K562 (cell line): ENCODE measurements around the gene GRPEL2. TPM values are rescaled to one million over a fixed set of nuclear protein-coding genes. Genes with fewer than 3 reads are reported as not detected.

Experiments
- ATAC-seq: fragments of 200-7000 bp; cut with Tn5 transposase; 3 replicates; pipeline ENCODE4 v1.9.1; 2020; ENCODE audit warnings: moderate library complexity
- BruUV-seq: library from RNA; stranded (reverse); fragments of 400-500 nt; replicated peaks from 2 replicates; lab custom pipeline; 2021; lab: Mats Ljungman, UMichigan
- CTCF ChIA-PET: fragments of 300-600 bp; formaldehyde crosslinking; extraction: SDS; loops from one replicate; lab custom pipeline; 2021; ENCODE audit warnings: low intra/inter-chr PET ratio; lab: Yijun Ruan, JAX
- POLR2A ChIA-PET: fragments of 300-600, 350-650 bp; sonication (Branson Sonifier 250); formaldehyde crosslinking; extraction: SDS; loops from one replicate; lab custom pipeline; 2021; ENCODE audit warnings: antibody characterized with exemption, inconsistent platforms; lab: Yijun Ruan, JAX
- DNase-seq, 4 experiments: peaks; one replicate each; pipeline versions ENCODE4 v3.0.0 to v3.0.0-alpha.2; 2011 to 2018; ENCODE audit warnings: low spot score in 3 of 4, mixed read lengths in 3 of 4; ENCODE audit errors: extremely low read depth in 1 of 4
- FAIRE-seq: peaks from 2 replicates; lab custom pipeline; 2011; peaks lifted over from hg19 to GRCh38; lab: Jason Lieb, UNC
- H2AFZ ChIP-seq: 2 replicates; pipeline ENCODE4 v1.6.0; 2011; ENCODE audit warnings: low read depth, low read length, control low read depth, inconsistent platforms
- H3K27ac ChIP-seq: fragments of 200-600 bp; 3 replicates; pipeline ENCODE4 v1.8.0; 2011; ENCODE audit warnings: low read depth, mild to moderate bottlenecking, control low read depth, inconsistent platforms, low read length, moderate library complexity, mixed read lengths; ENCODE audit errors: extremely low read depth
- H3K27me3 ChIP-seq, 2 experiments: fragments of 300-600 bp in 1 of 2; 2 replicates in 1 of 2; 3 replicates in 1 of 2; pipeline versions ENCODE4 v1.6.0 to v1.8.0; 2011; ENCODE audit warnings: inconsistent platforms in 2 of 2, low read length in 2 of 2, mild to moderate bottlenecking in 1 of 2, mixed read lengths in 1 of 2, moderate library complexity in 1 of 2; ENCODE audit not compliant: control insufficient read depth in 2 of 2, insufficient read depth in 2 of 2
- H3K36me3 ChIP-seq: fragments of 300-600 bp; 3 replicates; pipeline ENCODE4 v1.8.0; 2011; ENCODE audit warnings: mild to moderate bottlenecking, low read length, inconsistent platforms; ENCODE audit not compliant: control insufficient read depth, insufficient read depth
- H3K4me1 ChIP-seq, 2 experiments: fragments of 200-600 bp in 1 of 2; replicated peaks in 1 of 2; 2 replicates in 1 of 2; 3 replicates in 1 of 2; pipeline versions ENCODE4 v1.5.1 to v1.8.0; 2011; ENCODE audit warnings: inconsistent platforms in 2 of 2, low read length in 2 of 2, mild to moderate bottlenecking in 1 of 2, mixed read lengths in 1 of 2, moderate library complexity in 1 of 2; ENCODE audit not compliant: control insufficient read depth in 2 of 2, insufficient read depth in 2 of 2
- H3K4me2 ChIP-seq: 2 replicates; pipeline ENCODE4 v1.6.1; 2011; ENCODE audit warnings: low read length, control low read depth, inconsistent platforms, mixed read lengths; ENCODE audit not compliant: insufficient read depth
- H3K4me3 ChIP-seq: fragments of 200-600 bp; sonication (generic), shearing (Covaris generic); 2 replicates; pipeline ENCODE4 v1.5.1; 2016; ENCODE audit warnings: control low read depth, inconsistent platforms
- H3K79me2 ChIP-seq: fragments of 200-600 bp; 3 replicates; pipeline ENCODE4 v1.8.0; 2011; ENCODE audit warnings: low read length, inconsistent platforms; ENCODE audit not compliant: control insufficient read depth, insufficient read depth
- H3K9ac ChIP-seq, 2 experiments: 2 replicates each; pipeline versions ENCODE4 v1.6.0 to v1.6.1; 2011; ENCODE audit warnings: low read depth in 2 of 2, low read length in 2 of 2, control low read depth in 1 of 2, inconsistent platforms in 1 of 2, mild to moderate bottlenecking in 1 of 2, mixed read lengths in 1 of 2; ENCODE audit not compliant: insufficient read depth in 1 of 2
- H3K9me1 ChIP-seq: one replicate; pipeline ENCODE4 v1.6.0; 2011; ENCODE audit warnings: inconsistent platforms, mild to moderate bottlenecking, low read length, moderate library complexity; ENCODE audit not compliant: control insufficient read depth, insufficient read depth
- H3K9me3 ChIP-seq: replicated peaks from 2 replicates; pipeline ENCODE4 v1.5.1; 2011; ENCODE audit warnings: low read depth, low read length, inconsistent platforms; ENCODE audit not compliant: control insufficient read depth, insufficient read depth
- H4K20me1 ChIP-seq: replicated peaks from 2 replicates; pipeline ENCODE4 v1.6.1; 2011; ENCODE audit warnings: low read length, inconsistent platforms, mixed read lengths; ENCODE audit not compliant: control insufficient read depth, insufficient read depth
- MAFG ChIP-seq: fragments of 450-650 bp; conservative IDR thresholded peaks from 2 replicates; pipeline ENCODE4 v1.6.1; 2016; ENCODE audit warnings: missing genetic modification characterization, missing compliant biosample characterization
- PHF21A ChIP-seq: fragments of 450-650 bp; IDR thresholded peaks from 2 replicates; pipeline ENCODE4 v1.6.1; 2017; ENCODE audit warnings: low read depth, borderline replicate concordance
- ZNF41 ChIP-seq: fragments of 250-450 bp; sonication (Bioruptor Pico); conservative IDR thresholded peaks from 2 replicates; pipeline ENCODE4 v1.4.0; 2020; ENCODE audit warnings: mild to moderate bottlenecking
- ZNF76 ChIP-seq: fragments of 250-450 bp; sonication (Bioruptor Pico); IDR thresholded peaks from 2 replicates; pipeline ENCODE4 v1.4.0; 2020; ENCODE audit warnings: mild to moderate bottlenecking, moderate library complexity, borderline replicate concordance
- WGBS: fragments of 100-300 bp; shearing (Covaris generic); methylation state at CpG from one replicate; pipeline ENCODE4 v1.1.6; 2016; ENCODE audit warnings: low coverage, mixed read lengths; ENCODE audit not compliant: insufficient coverage; ENCODE audit errors: missing lambda C conversion rate; 5-methylcytosine and 5-hydroxymethylcytosine counted together
- in situ Hi-C: fragments of 300-500 bp; cut with MboI; formaldehyde crosslinking; loops from 4 replicates; pipeline ENCODE4 v1.15.0; 2018; ENCODE audit warnings: inconsistent platforms, mixed read lengths
- intact Hi-C: fragments of 100-400 bp; cut with micrococcal nuclease; formaldehyde crosslinking; loops from 2 replicates; pipeline ENCODE4 v1.14.2; 2022
- polyA plus RNA-seq, 8 experiments: library from polyadenylated mRNA; depleted of rRNA in 4 of 8; stranded (reverse) in 5 of 8; unstranded in 3 of 8; fragments of >200 nt; fragmentation: Nextera tagmentation in 2 of 8; fragmentation: Illumina TruSeq in 1 of 8; extraction: Ambion mirVana in 2 of 8; extraction: Trizol in 1 of 8; gene quantifications; 2 replicates each; pipeline versions ENCODE4 v1.2.1 to v1.2.3, GENCODE V29; 2011 to 2014; ENCODE audit warnings: inconsistent platforms in 1 of 8, missing spikeins in 1 of 8
- total RNA-seq, 7 experiments: library from RNA; depleted of rRNA in 6 of 7; stranded (reverse); fragments of >200 nt in 6 of 7; fragmentation: Illumina TruSeq in 2 of 7; extraction: Trizol in 2 of 7; gene quantifications; 2 replicates each; pipeline versions ENCODE4 v1.2.1 to v1.2.3, GENCODE V29; 2011 to 2021; ENCODE audit warnings: low replicate concordance in 1 of 7
- TF ChIP-seq, protein P1 (sequence below): fragments of 450-650 bp; IDR thresholded peaks from 2 replicates; pipeline ENCODE4 v1.6.1; 2018; ENCODE audit not compliant: partially characterized antibody

Gene GRPEL2
- total and polyA plus RNA-seq, 9 of the 15 experiments (the other 6 are each of a cell fraction or from before 2014, with no cell fraction given): 11.2 to 40.5 (median 25.8) TPM

DNA sequence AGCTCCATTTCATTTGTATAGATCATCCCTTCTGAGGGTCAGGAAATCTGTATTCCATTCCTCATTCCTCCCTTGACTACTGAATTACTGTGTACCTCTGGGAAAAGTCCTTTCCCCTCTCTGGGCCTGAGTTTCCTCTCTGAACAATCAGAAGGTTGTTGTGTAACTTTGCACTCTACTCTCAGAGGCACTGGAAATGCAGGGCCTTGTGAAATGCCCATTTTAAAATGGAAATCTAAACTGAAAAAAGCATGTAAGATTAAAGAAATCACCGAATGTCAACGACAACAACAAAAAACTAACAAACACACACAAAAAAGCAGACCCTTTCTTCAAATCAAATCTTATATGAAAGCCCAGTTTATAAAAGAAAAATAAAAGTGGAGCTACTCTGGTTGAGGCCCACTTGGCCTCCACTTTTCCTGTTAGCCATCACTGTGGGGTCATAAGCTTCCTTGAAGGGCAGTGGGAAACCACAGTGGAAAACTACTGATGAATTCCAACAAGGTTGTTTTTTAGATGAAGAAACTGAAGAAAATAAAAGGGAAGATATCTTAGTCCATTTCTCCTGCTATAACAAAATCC is 21.6 kb upstream of the GRPEL2 start:
- no peak overlapping the region for H3K4me3 ChIP-seq
- CTCF ChIA-PET: no interaction called here
- H3K27me3 ChIP-seq: no peaks in the 10 kb centered on the region
- in situ Hi-C loops (loop anchor here (5.0 kb wide), 1 partner anchor 49 kb away; no protein-coding TSS in a partner anchor), intact Hi-C loops (no loop called here)
- no peak overlapping the region for H3K4me2 ChIP-seq
- no peaks in the 10 kb centered on the region for H3K9me1 ChIP-seq
- H4K20me1 ChIP-seq: no peaks in the 10 kb centered on the region
- H3K27ac ChIP-seq: no peak overlapping the region
- H3K4me1 ChIP-seq: peaks cover 17 to 25% of the 10 kb centered on the region in 2 experiments
- 66% methylated on average over 2 of the region's 2 CpGs for WGBS
- TF ChIP-seq ZNF76 (no peak), ZNF41 (CRISPR knock-in tag) (no peak), PHF21A (no peak), MAFG (no peak)
- TF ChIP-seq, protein P1, sequence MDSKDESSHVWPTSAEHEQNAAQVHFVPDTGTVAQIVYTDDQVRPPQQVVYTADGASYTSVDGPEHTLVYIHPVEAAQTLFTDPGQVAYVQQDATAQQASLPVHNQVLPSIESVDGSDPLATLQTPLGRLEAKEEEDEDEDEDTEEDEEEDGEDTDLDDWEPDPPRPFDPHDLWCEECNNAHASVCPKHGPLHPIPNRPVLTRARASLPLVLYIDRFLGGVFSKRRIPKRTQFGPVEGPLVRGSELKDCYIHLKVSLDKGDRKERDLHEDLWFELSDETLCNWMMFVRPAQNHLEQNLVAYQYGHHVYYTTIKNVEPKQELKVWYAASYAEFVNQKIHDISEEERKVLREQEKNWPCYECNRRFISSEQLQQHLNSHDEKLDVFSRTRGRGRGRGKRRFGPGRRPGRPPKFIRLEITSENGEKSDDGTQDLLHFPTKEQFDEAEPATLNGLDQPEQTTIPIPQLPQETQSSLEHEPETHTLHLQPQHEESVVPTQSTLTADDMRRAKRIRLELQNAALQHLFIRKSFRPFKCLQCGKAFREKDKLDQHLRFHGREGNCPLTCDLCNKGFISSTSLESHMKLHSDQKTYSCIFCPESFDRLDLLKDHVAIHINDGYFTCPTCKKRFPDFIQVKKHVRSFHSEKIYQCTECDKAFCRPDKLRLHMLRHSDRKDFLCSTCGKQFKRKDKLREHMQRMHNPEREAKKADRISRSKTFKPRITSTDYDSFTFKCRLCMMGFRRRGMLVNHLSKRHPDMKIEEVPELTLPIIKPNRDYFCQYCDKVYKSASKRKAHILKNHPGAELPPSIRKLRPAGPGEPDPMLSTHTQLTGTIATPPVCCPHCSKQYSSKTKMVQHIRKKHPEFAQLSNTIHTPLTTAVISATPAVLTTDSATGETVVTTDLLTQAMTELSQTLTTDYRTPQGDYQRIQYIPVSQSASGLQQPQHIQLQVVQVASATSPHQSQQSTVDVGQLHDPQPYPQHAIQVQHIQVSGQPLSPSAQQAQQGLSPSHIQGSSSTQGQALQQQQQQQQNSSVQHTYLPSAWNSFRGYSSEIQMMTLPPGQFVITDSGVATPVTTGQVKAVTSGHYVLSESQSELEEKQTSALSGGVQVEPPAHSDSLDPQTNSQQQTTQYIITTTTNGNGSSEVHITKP: no peak
- TF ChIP-seq, all 486 proteins: peak for 0
- Histone ChIP-seq H3K36me3 (no peaks in the 10 kb centered on the region), H2AFZ (no peak overlapping the region), H3K79me2 (no peaks in the 10 kb centered on the region), H3K9me3 (no peaks in the 10 kb centered on the region), H3K9ac (no peak overlapping the region)
- DNase-seq (no peak), FAIRE-seq (no peak), ATAC-seq (no peak)
- BruUV-seq: no TSS peak
- POLR2A ChIA-PET: interaction anchor here (0.6 to 2.0 kb wide), 3 partner anchors 8 to 22 kb away, joined by 3 to 7 read pairs (median 6); partner anchors contain the start of gene GRPEL2
